OCI-LY7 (cell line): Measurements from ENCODE around the gene ENTPD7. TPM values are rescaled to one million over a fixed set of nuclear protein-coding genes. Genes with fewer than 3 reads are reported as not detected.

Experiments used
- BruUV-seq: library from RNA; stranded (reverse); fragments of 400-500 nt; replicated peaks from 2 replicates; lab custom pipeline; 2021; lab: Mats Ljungman, UMichigan
- CTCF ChIA-PET: fragments of 300-600 bp; sonication (Branson Sonifier 250); formaldehyde crosslinking; loops from one replicate; lab custom pipeline; 2022; ENCODE audit warnings: antibody characterized with exemption; ENCODE audit not compliant: unreplicated experiment; lab: Charles Lee
- POLR2A ChIA-PET: fragments of 300-600 bp; sonication (Branson Sonifier 250); formaldehyde crosslinking; loops from one replicate; lab custom pipeline; 2022; ENCODE audit warnings: antibody characterized with exemption; lab: Charles Lee
- DNase-seq: peaks from one replicate; pipeline ENCODE4 v3.0.0-alpha.2; 2015; ENCODE audit warnings: low spot score
- H2AFZ ChIP-seq: fragments of 200-600 bp; sonication (generic), shearing (Covaris generic); 2 replicates; pipeline ENCODE4 v1.6.1; 2014; ENCODE audit warnings: mild to moderate bottlenecking, antibody characterized with exemption, low read length, moderate library complexity
- H3K27ac ChIP-seq: fragments of 200-600 bp; sonication (generic); 2 replicates; pipeline ENCODE4 v1.5.1; 2014; ENCODE audit warnings: mixed run types, low read depth, mild to moderate bottlenecking, moderate library complexity, low read length, inconsistent platforms; ENCODE audit not compliant: poor library complexity, severe bottlenecking
- H3K36me3 ChIP-seq: fragments of 200-600 bp; sonication (generic); 2 replicates; pipeline ENCODE4 v1.6.1; 2014; ENCODE audit warnings: mild to moderate bottlenecking, antibody characterized with exemption, low read length, moderate library complexity, mixed read lengths; ENCODE audit not compliant: insufficient read depth
- H3K4me1 ChIP-seq: fragments of 200-600 bp; sonication (generic); 2 replicates; pipeline ENCODE4 v1.5.1; 2014; ENCODE audit warnings: mild to moderate bottlenecking, low read length; ENCODE audit not compliant: insufficient read depth, poor library complexity, severe bottlenecking
- H3K4me2 ChIP-seq: fragments of 200-600 bp; sonication (generic); 2 replicates; pipeline ENCODE4 v1.6.1; 2014; ENCODE audit warnings: mild to moderate bottlenecking, low read length
- H3K4me3 ChIP-seq: fragments of 200-600 bp; sonication (generic); 2 replicates; pipeline ENCODE4 v1.5.1; 2014; ENCODE audit warnings: mild to moderate bottlenecking, low read depth, low read length; ENCODE audit not compliant: poor library complexity, severe bottlenecking
- H3K79me2 ChIP-seq: fragments of 200-600 bp; sonication (generic); 2 replicates; pipeline ENCODE4 v1.6.1; 2016; ENCODE audit warnings: low read depth, mild to moderate bottlenecking, low read length, moderate library complexity, mixed read lengths; ENCODE audit not compliant: insufficient read depth
- H3K9me2 ChIP-seq: fragments of 200-600 bp; sonication (generic); 2 replicates; pipeline ENCODE4 v1.6.1; 2016; ENCODE audit warnings: mild to moderate bottlenecking, low read length, mixed read lengths; ENCODE audit not compliant: insufficient read depth
- H3K9me3 ChIP-seq: fragments of 200-600 bp; sonication (generic); 2 replicates; pipeline ENCODE4 v1.6.1; 2014; ENCODE audit warnings: mild to moderate bottlenecking, mixed run types, low read length, mixed read lengths
- H4K20me1 ChIP-seq: fragments of 200-600 bp; sonication (generic); 2 replicates; pipeline ENCODE4 v1.6.1; 2014; ENCODE audit warnings: mild to moderate bottlenecking, antibody characterized with exemption, low read length, moderate library complexity, mixed read lengths; ENCODE audit not compliant: insufficient read depth
- CTCF ChIP-seq: fragments of 200-600 bp; sonication (generic); conservative IDR thresholded peaks from 2 replicates; pipeline ENCODE4 v1.5.1; 2014; ENCODE audit warnings: mild to moderate bottlenecking, antibody characterized with exemption, low read length, moderate library complexity, mixed read lengths
- EZH2phosphoT487 ChIP-seq: fragments of 200-600 bp; sonication (generic); IDR thresholded peaks from 2 replicates; pipeline ENCODE4 v1.6.1; 2018; ENCODE audit warnings: low read depth, borderline replicate concordance, mild to moderate bottlenecking, mixed run types, antibody characterized with exemption, low read length, moderate library complexity, mixed read lengths
- intact Hi-C: fragments of 100-400 bp; cut with micrococcal nuclease; formaldehyde crosslinking; loops from one replicate; pipeline ENCODE4 v1.10.0; 2022; ENCODE audit not compliant: unreplicated experiment
- total RNA-seq, 2 experiments: library from RNA; depleted of rRNA in 1 of 2; stranded (reverse); fragments of >200 nt in 1 of 2; shearing (Covaris generic) in 1 of 2; gene quantifications; 2 replicates each; pipeline ENCODE4 v1.2.3, GENCODE V29; 2014 to 2022

The ENTPD7 gene
- total RNA-seq, 2 experiments from 2014 or later: 3.3 to 7.6 TPM

- Histone ChIP-seq H3K79me2 (no peaks in the 10 kb centered on the region), H4K20me1 (no peaks in the 10 kb centered on the region), H3K4me1 (peaks cover 10% of the 10 kb centered on the region), H3K9me2 (no peaks in the 10 kb centered on the region), H3K36me3 (no peaks in the 10 kb centered on the region), H3K27ac (no peak overlapping the region), H3K9me3 (no peaks in the 10 kb centered on the region), H2AFZ (no peak overlapping the region), H3K4me2 (no peak overlapping the region), H3K4me3 (no peak overlapping the region)
- intact Hi-C loops: no loop called here
- no peak for DNase-seq
- BruUV-seq: no TSS peak
- ChIA-PET CTCF (no interaction called here), POLR2A (interaction anchor here (0.6 kb wide), 1 partner anchor 166 kb away, joined by 4 read pairs; no protein-coding TSS in a partner anchor)
- no peak for TF ChIP-seq EZH2phosphoT487
- no peak for TF ChIP-seq CTCF
These were observed 22.7 kb downstream of the ENTPD7 start for GRCh38 chr10:99682032-99682431.

- no peak overlapping the region for H3K27ac ChIP-seq
- H4K20me1 ChIP-seq: no peaks in the 10 kb centered on the region
- H3K4me1 ChIP-seq: peaks cover 10% of the 10 kb centered on the region
- ChIA-PET POLR2A (no interaction called here), CTCF (no interaction called here)
- H3K4me3 ChIP-seq: no peak overlapping the region
- no peaks in the 10 kb centered on the region for H3K36me3 ChIP-seq
- H3K9me3 ChIP-seq: no peaks in the 10 kb centered on the region
- no peaks in the 10 kb centered on the region for H3K79me2 ChIP-seq
- TF ChIP-seq CTCF: no peak
- TF ChIP-seq EZH2phosphoT487: no peak
- peak; percentile 6 for DNase-seq
- no TSS peak for BruUV-seq
- H2AFZ ChIP-seq: no peak overlapping the region
- H3K4me2 ChIP-seq: no peak overlapping the region
- intact Hi-C loops: no loop called here
- no peaks in the 10 kb centered on the region for H3K9me2 ChIP-seq
These were observed 23.4 kb downstream of the ENTPD7 start for GRCh38 chr10:99682752-99683151.

GRCh38 chr10:99685597-99685967 is 26.3 kb downstream of the ENTPD7 start:
- no peak overlapping the region for H3K4me3 ChIP-seq
- H3K4me1 ChIP-seq: peaks cover 10% of the 10 kb centered on the region
- DNase-seq: peak; percentile 54
- H3K4me2 ChIP-seq: peak overlapping the region; percentile 16; the same call in 1 of the 2 replicates
- ChIA-PET POLR2A (no interaction called here), CTCF (no interaction called here)
- no peak overlapping the region for H3K27ac ChIP-seq
- no peak for TF ChIP-seq EZH2phosphoT487
- no peak for TF ChIP-seq CTCF
- no peaks in the 10 kb centered on the region for H4K20me1 ChIP-seq
- H2AFZ ChIP-seq: peak overlapping the region; percentile 49; the same call in 1 of the 2 replicates
- intact Hi-C loops: no loop called here
- no TSS peak for BruUV-seq
- no peaks in the 10 kb centered on the region for H3K9me3 ChIP-seq
- H3K79me2 ChIP-seq: no peaks in the 10 kb centered on the region
- no peaks in the 10 kb centered on the region for H3K36me3 ChIP-seq
- no peaks in the 10 kb centered on the region for H3K9me2 ChIP-seq
